ENCODE results near the gene RXRB.

RXRB gene

GRCh38 chr6:33192671-33193602, 7.5 kb downstream of the RXRB start:
- H3K9me3 ChIP-seq (ENCODE audit: low read length) = no peaks in the 10 kb centered on the region
- no peak overlapping the region for H3K27ac ChIP-seq (ENCODE audit: low read depth, low read length)
- H3K4me3 ChIP-seq (ENCODE audit: low read depth in 1 of 2, low read length in 2 of 2) = peak overlapping the region; percentile 28 to 55
- H3K4me1 ChIP-seq (ENCODE audit: insufficient read depth, low read length) = peaks cover 16% of the 10 kb centered on the region
- peaks cover 36% of the 10 kb centered on the region for H3K36me3 ChIP-seq (ENCODE audit: insufficient read depth, low read length)
- no peak overlapping the region for H3K9ac ChIP-seq (ENCODE audit: low read length)
- peaks cover 7 to 16% of the 10 kb centered on the region in 2 donors for H3K27me3 ChIP-seq (ENCODE audit: control insufficient read depth in 1 of 2, insufficient read depth in 2 of 2, low read length in 2 of 2)

GRCh38 chr6:33192105-33192646, 8.3 kb downstream of the RXRB start, which contains the start of gene COL11A2:
Gene COL11A2 (minus strand): TSS chr6:33192467. CDS start chr6:33192240, 227 bp downstream.
- peaks cover 32% of the 10 kb centered on the region for H3K36me3 ChIP-seq (ENCODE audit: insufficient read depth, low read length)
- H3K9me3 ChIP-seq (ENCODE audit: low read length) = no peaks in the 10 kb centered on the region
- H3K9ac ChIP-seq (ENCODE audit: low read length) = no peak within 1 kb of the TSS
- peak within 1 kb of the TSS; percentile 28 to 55 for H3K4me3 ChIP-seq (ENCODE audit: low read depth in 1 of 2, low read length in 2 of 2)
- peaks cover 8% of the 10 kb centered on the region for H3K4me1 ChIP-seq (ENCODE audit: insufficient read depth, low read length)
- peaks cover 7 to 16% of the 10 kb centered on the region in 2 donors for H3K27me3 ChIP-seq (ENCODE audit: control insufficient read depth in 1 of 2, insufficient read depth in 2 of 2, low read length in 2 of 2)
- H3K27ac ChIP-seq (ENCODE audit: low read depth, low read length) = no peak within 1 kb of the TSS

DNA sequence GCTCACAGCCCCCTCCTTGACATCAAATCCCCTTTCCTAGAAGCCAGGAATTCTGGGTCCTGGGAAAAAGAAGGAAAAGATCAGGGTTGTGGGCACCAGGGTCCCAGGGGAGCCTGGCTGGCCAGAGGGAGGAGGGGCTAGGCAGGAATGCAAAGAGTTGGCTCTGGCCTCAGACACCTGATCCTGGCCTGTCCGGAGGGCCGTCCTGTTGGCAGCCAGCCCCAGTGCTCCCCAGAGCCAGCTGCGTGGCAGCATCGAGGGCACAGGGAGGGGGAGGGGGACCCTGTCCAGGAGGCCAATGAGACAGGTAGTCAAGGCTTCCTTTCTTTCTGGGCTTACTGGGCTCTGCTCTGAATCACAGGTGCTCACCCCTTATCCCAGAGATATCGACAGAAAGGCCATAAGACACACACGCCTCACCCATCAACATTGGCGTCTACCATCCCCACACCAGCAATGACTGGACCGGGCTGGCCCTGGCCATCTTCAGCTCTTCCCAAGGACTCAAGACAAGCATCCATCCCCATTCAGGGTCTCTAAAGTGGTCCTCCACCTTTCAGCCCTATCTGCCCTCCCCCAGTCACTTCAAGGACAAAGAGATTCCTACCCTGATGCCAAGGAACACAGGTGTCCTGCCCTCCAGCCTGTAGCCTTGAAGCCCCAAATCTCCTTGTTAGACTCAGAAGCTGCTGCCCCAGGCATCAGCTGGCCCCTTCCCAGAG, 8.9 kb downstream of the RXRB start:
- Histone ChIP-seq H3K9me3 (ENCODE audit: low read length) (no peaks in the 10 kb centered on the region), H3K36me3 (ENCODE audit: insufficient read depth, low read length) (peaks cover 26% of the 10 kb centered on the region), H3K4me1 (ENCODE audit: insufficient read depth, low read length) (peaks cover 5% of the 10 kb centered on the region), H3K27ac (ENCODE audit: low read depth, low read length) (no peak overlapping the region), H3K27me3 (ENCODE audit: control insufficient read depth in 1 of 2, insufficient read depth in 2 of 2, low read length in 2 of 2) (peaks cover 7 to 16% of the 10 kb centered on the region in 2 donors), H3K9ac (ENCODE audit: low read length) (no peak overlapping the region), H3K4me3 (ENCODE audit: low read depth in 1 of 2, low read length in 2 of 2) (no peak overlapping the region)

- H3K4me3 ChIP-seq (ENCODE audit: low read depth in 1 of 2, low read length in 2 of 2) = no peak overlapping the region
- H3K36me3 ChIP-seq (ENCODE audit: insufficient read depth, low read length) = peaks cover 17% of the 10 kb centered on the region
- no peaks in the 10 kb centered on the region for H3K9me3 ChIP-seq (ENCODE audit: low read length)
- H3K27ac ChIP-seq (ENCODE audit: low read depth, low read length) = no peak overlapping the region
- H3K27me3 ChIP-seq (ENCODE audit: control insufficient read depth in 1 of 2, insufficient read depth in 2 of 2, low read length in 2 of 2) = peaks cover 7 to 16% of the 10 kb centered on the region in 2 donors
- no peak overlapping the region for H3K9ac ChIP-seq (ENCODE audit: low read length)
- peaks cover 5% of the 10 kb centered on the region for H3K4me1 ChIP-seq (ENCODE audit: insufficient read depth, low read length)
These were observed 9.9 kb downstream of the RXRB start for GRCh38 chr6:33190504-33191107.

GRCh38 chr6:33189625-33190448, 10.6 kb downstream of the RXRB start:
- Histone ChIP-seq H3K4me3 (ENCODE audit: low read depth in 1 of 2, low read length in 2 of 2) (no peak overlapping the region), H3K4me1 (ENCODE audit: insufficient read depth, low read length) (peaks cover 5% of the 10 kb centered on the region), H3K9me3 (ENCODE audit: low read length) (no peaks in the 10 kb centered on the region), H3K36me3 (ENCODE audit: insufficient read depth, low read length) (peaks cover 9% of the 10 kb centered on the region), H3K27ac (ENCODE audit: low read depth, low read length) (no peak overlapping the region), H3K9ac (ENCODE audit: low read length) (no peak overlapping the region), H3K27me3 (ENCODE audit: control insufficient read depth in 1 of 2, insufficient read depth in 2 of 2, low read length in 2 of 2) (peaks cover 7 to 22% of the 10 kb centered on the region in 2 donors)

DNA sequence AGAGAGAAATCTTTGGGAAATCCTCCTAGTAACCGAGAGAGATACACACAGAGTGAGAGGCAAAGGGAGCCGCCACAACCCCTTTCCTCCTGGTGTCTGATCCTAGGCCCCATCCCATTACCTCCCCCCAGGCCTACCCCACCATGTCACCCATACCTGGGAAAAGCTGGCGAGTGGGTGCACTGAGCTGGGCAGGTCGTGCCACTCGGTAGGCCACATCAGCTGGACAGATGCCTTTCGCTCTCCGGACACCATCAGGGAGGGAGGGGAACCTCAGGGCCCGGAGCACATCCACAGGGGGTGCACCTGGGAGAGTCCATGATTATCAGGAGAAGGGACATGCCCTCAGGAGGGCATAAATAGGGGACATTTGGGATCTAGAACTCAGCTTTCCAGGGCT, 11.3 kb downstream of the RXRB start:
- H3K9me3 ChIP-seq (ENCODE audit: low read length) = no peaks in the 10 kb centered on the region
- H3K27ac ChIP-seq (ENCODE audit: low read depth, low read length) = no peak overlapping the region
- peaks cover 5% of the 10 kb centered on the region for H3K4me1 ChIP-seq (ENCODE audit: insufficient read depth, low read length)
- H3K36me3 ChIP-seq (ENCODE audit: insufficient read depth, low read length) = peaks cover 2% of the 10 kb centered on the region
- H3K9ac ChIP-seq (ENCODE audit: low read length) = no peak overlapping the region
- H3K4me3 ChIP-seq (ENCODE audit: low read depth in 1 of 2, low read length in 2 of 2) = no peak overlapping the region
- peaks cover 7 to 26% of the 10 kb centered on the region in 2 donors for H3K27me3 ChIP-seq (ENCODE audit: control insufficient read depth in 1 of 2, insufficient read depth in 2 of 2, low read length in 2 of 2)

DNA sequence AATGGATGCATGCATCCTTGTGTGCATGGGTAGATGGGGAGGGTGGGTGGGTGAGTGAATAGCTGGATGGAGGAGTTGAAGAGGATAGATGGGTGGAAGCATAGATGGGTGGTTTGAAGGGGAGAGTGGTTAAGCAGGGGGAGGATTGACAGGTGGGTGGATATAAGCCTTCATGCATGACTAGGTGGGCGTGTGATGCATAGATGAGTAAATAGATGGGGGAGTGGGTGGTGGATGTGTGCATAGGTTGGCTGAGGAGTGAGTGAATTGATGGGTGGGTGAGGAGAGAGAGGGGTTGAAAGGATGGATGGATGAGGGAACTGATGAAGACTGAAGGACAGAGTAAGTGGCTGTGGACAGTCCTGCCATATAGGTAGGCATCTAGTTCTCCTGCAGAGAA, 12.7 kb downstream of the RXRB start:
- H3K9ac ChIP-seq (ENCODE audit: low read length) = no peak overlapping the region
- peaks cover 7 to 27% of the 10 kb centered on the region in 2 donors for H3K27me3 ChIP-seq (ENCODE audit: control insufficient read depth in 1 of 2, insufficient read depth in 2 of 2, low read length in 2 of 2)
- peaks cover 4% of the 10 kb centered on the region for H3K4me1 ChIP-seq (ENCODE audit: insufficient read depth, low read length)
- no peaks in the 10 kb centered on the region for H3K36me3 ChIP-seq (ENCODE audit: insufficient read depth, low read length)
- no peak overlapping the region for H3K4me3 ChIP-seq (ENCODE audit: low read depth in 1 of 2, low read length in 2 of 2)
- H3K9me3 ChIP-seq (ENCODE audit: low read length) = no peaks in the 10 kb centered on the region
- no peak overlapping the region for H3K27ac ChIP-seq (ENCODE audit: low read depth, low read length)

DNA sequence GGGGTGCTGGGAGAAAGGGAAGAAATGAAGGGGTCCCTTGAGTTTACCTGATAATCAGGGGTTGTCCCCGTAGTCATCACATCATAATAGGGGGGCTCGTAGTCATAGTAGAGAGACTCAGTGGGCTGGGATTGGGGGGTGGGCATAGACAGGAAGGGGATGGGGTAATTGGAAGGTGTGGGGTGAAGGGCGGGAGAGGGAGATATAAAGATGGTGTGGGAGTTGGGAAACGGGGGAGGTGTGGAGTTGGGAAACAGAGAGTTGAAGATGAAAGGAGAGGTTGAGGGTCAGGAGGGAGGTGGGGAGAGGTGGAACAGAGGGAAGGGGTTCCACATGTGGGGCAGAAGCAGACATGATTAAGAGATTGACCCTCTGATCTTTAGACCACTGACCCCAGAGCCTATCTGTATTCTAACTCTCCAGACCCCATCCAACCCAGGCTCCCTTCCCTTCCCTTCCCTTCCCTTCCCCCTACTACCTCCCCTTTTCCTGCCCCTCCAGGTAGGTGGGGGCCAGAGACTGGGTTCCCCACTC, 14.7 kb downstream of the RXRB start:
- Histone ChIP-seq H3K4me3 (ENCODE audit: low read depth in 1 of 2, low read length in 2 of 2) (no peak overlapping the region), H3K36me3 (ENCODE audit: insufficient read depth, low read length) (no peaks in the 10 kb centered on the region), H3K27me3 (ENCODE audit: control insufficient read depth in 1 of 2, insufficient read depth in 2 of 2, low read length in 2 of 2) (peaks cover 0 to 13% of the 10 kb centered on the region in 2 donors), H3K9ac (ENCODE audit: low read length) (no peak overlapping the region), H3K4me1 (ENCODE audit: insufficient read depth, low read length) (no peaks in the 10 kb centered on the region), H3K9me3 (ENCODE audit: low read length) (no peaks in the 10 kb centered on the region), H3K27ac (ENCODE audit: low read depth, low read length) (no peak overlapping the region)

DNA sequence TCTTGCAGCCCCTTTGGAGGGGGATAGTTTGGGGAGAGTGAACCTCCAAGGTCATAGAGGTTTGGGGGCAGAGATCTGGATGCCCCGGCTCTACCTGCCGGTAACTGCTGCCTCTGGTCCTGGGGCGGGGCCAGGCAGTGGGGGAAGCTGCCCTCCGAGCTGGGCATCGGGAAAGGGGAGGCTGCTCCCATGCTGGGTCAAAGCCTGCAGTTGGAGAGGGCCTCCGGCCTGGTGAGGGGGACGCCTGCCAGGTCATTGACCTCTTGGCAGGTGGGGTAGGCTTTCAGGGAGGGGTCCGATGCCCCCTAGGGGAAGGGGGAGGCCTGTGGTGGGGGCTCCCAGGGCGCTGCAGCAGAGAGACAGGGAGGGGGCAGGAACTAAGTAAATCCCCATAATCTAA, 15.3 kb downstream of the RXRB start:
- Histone ChIP-seq H3K4me3 (ENCODE audit: low read depth in 1 of 2, low read length in 2 of 2) (no peak overlapping the region), H3K27me3 (ENCODE audit: control insufficient read depth in 1 of 2, insufficient read depth in 2 of 2, low read length in 2 of 2) (peaks cover 0 to 11% of the 10 kb centered on the region in 2 donors), H3K9me3 (ENCODE audit: low read length) (no peaks in the 10 kb centered on the region), H3K36me3 (ENCODE audit: insufficient read depth, low read length) (no peaks in the 10 kb centered on the region), H3K27ac (ENCODE audit: low read depth, low read length) (no peak overlapping the region), H3K4me1 (ENCODE audit: insufficient read depth, low read length) (no peaks in the 10 kb centered on the region), H3K9ac (ENCODE audit: low read length) (no peak overlapping the region)

DNA sequence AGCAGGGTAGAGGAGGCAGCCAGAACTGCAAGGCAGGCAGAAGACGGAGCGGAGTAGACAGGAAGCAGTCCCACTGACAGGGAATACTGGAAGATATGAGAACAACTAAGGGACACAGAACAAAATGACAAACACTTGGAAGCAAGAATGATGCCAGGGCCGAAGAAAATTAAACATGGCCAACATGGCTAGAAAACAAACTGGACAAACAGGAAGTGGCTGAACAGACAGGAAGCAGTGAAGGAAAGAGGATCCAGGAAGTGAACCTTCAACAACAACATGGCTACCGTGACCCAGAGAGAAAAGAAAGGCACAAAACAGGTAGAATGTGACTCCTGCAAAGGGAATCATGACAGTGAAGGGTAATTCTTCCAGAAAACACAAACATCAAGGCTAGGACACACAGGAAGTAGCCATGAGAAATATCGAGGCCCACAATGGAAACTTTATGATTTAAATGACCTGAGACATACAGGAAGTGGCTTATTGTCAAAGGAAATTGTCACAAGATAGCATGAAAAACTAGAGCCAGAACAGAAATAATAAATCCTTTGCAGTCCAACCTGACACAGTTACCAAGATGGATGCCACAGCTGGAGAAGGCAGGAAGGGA, 17.3 kb downstream of the RXRB start:
- no peaks in the 10 kb centered on the region for H3K9me3 ChIP-seq (ENCODE audit: low read length)
- H3K36me3 ChIP-seq (ENCODE audit: insufficient read depth, low read length) = no peaks in the 10 kb centered on the region
- no peak overlapping the region for H3K27ac ChIP-seq (ENCODE audit: low read depth, low read length)
- H3K4me1 ChIP-seq (ENCODE audit: insufficient read depth, low read length) = no peaks in the 10 kb centered on the region
- H3K4me3 ChIP-seq (ENCODE audit: low read depth in 1 of 2, low read length in 2 of 2) = no peak overlapping the region
- H3K27me3 ChIP-seq (ENCODE audit: control insufficient read depth in 1 of 2, insufficient read depth in 2 of 2, low read length in 2 of 2) = peaks cover 0 to 11% of the 10 kb centered on the region in 2 donors
- no peak overlapping the region for H3K9ac ChIP-seq (ENCODE audit: low read length)

All from muscle layer of colon (tissue), 2 donors.